Activated naive CD8-positive, alpha-beta T cell treated with anti-CD3 and anti-CD28 coated beads, Interleukin-2, amount 50 U/mL, for 24 hours (primary cell): ENCODE results near the gene SNX32.

Source experiments
- ATAC-seq: fragments of 150-1000 bp; cut with Tn5 transposase; one replicate; pipeline ENCODE4 v1.10.0; 2021
- DNase-seq: peaks from one replicate; pipeline ENCODE4 v3.0.0; 2021
- H3K27ac Mint-ChIP-seq: one replicate; pipeline ENCODE4 v1.8.0; 2021; ENCODE audit warnings: mild to moderate bottlenecking, mixed read lengths
- H3K27me3 Mint-ChIP-seq: one replicate; pipeline ENCODE4 v1.8.0; 2021; ENCODE audit warnings: mixed read lengths
- H3K36me3 Mint-ChIP-seq: one replicate; pipeline ENCODE4 v1.8.0; 2021; ENCODE audit warnings: low read depth, mixed read lengths
- H3K4me1 Mint-ChIP-seq: one replicate; pipeline ENCODE4 v1.8.0; 2021; ENCODE audit warnings: mixed read lengths
- H3K4me3 Mint-ChIP-seq: one replicate; pipeline ENCODE4 v1.8.0; 2021; ENCODE audit warnings: mild to moderate bottlenecking, moderate library complexity, mixed read lengths
- H3K9me3 Mint-ChIP-seq: one replicate; pipeline ENCODE4 v1.8.0; 2021; ENCODE audit warnings: mixed read lengths

The SNX32 gene

GRCh38 chr11:65870706-65871681 is 37.2 kb downstream of the SNX32 start:
- H3K27me3 Mint-ChIP-seq: no peaks in the 10 kb centered on the region
- no peaks in the 10 kb centered on the region for H3K9me3 Mint-ChIP-seq
- DNase-seq: no peak
- peaks cover 27% of the 10 kb centered on the region for H3K4me1 Mint-ChIP-seq
- ATAC-seq: no peak
- no peak overlapping the region for H3K27ac Mint-ChIP-seq
- no peak overlapping the region for H3K4me3 Mint-ChIP-seq
- H3K36me3 Mint-ChIP-seq: peaks cover 6% of the 10 kb centered on the region

- peaks cover 31% of the 10 kb centered on the region for H3K4me1 Mint-ChIP-seq
- H3K36me3 Mint-ChIP-seq: peaks cover 2% of the 10 kb centered on the region
- H3K27ac Mint-ChIP-seq: no peak overlapping the region
Measured at GRCh38 chr11:65871811-65872548, 38.2 kb downstream of the SNX32 start.

GRCh38 chr11:65872586-65873317 is 39.0 kb downstream of the SNX32 start, which contains the start of gene EFEMP2:
Gene EFEMP2, minus strand, starts transcription at chr11:65872800. Its CDS starts 446 bp downstream, at chr11:65872354.
- ATAC-seq (no peak), DNase-seq (no peak)
- peak within 1 kb of the TSS; percentile 86 for H3K27ac Mint-ChIP-seq
- peaks cover 39% of the 10 kb centered on the region for H3K4me1 Mint-ChIP-seq
- no peaks in the 10 kb centered on the region for H3K27me3 Mint-ChIP-seq
- H3K9me3 Mint-ChIP-seq: no peaks in the 10 kb centered on the region
- peak within 1 kb of the TSS; percentile 87 for H3K4me3 Mint-ChIP-seq
- H3K36me3 Mint-ChIP-seq: no peaks in the 10 kb centered on the region

More at GRCh38 chr11:65871811-65872548, 38.2 kb downstream of the SNX32 start:
- Mint-ChIP-seq H3K4me3 (no peak overlapping the region), H3K27me3 (no peaks in the 10 kb centered on the region), H3K9me3 (no peaks in the 10 kb centered on the region)
- ATAC-seq: no peak
- DNase-seq: no peak

GRCh38 chr11:65873318-65874156 is 39.8 kb downstream of the SNX32 start:
- peaks cover 44% of the 10 kb centered on the region for H3K4me1 Mint-ChIP-seq
- no peaks in the 10 kb centered on the region for H3K27me3 Mint-ChIP-seq
- no peaks in the 10 kb centered on the region for H3K9me3 Mint-ChIP-seq
- DNase-seq (peak; percentile 98), ATAC-seq (peak; percentile 83)
- H3K27ac Mint-ChIP-seq: peak overlapping the region; percentile 86
- H3K4me3 Mint-ChIP-seq: peak overlapping the region; percentile 87
- no peaks in the 10 kb centered on the region for H3K36me3 Mint-ChIP-seq

- Mint-ChIP-seq H3K27ac (peak within 1 kb of the TSS; percentile 81), H3K36me3 (peaks cover 11% of the 10 kb centered on the region), H3K4me3 (peak within 1 kb of the TSS; percentile 77), H3K27me3 (no peaks in the 10 kb centered on the region), H3K9me3 (no peaks in the 10 kb centered on the region), H3K4me1 (peaks cover 58% of the 10 kb centered on the region)
- peak; percentile 71 for ATAC-seq
- peak; percentile 67 for DNase-seq
Measured at GRCh38 chr11:65879617-65880016, 45.9 kb downstream of the SNX32 start, which contains the start of gene CTSW. Gene CTSW, plus strand, starts transcription at chr11:65879837. Its CDS starts 18 bp downstream, at chr11:65879855.

GRCh38 chr11:65880027-65880426 is 46.3 kb downstream of the SNX32 start:
- peaks cover 13% of the 10 kb centered on the region for H3K36me3 Mint-ChIP-seq
- H3K4me1 Mint-ChIP-seq: peaks cover 62% of the 10 kb centered on the region
- no peaks in the 10 kb centered on the region for H3K9me3 Mint-ChIP-seq
- DNase-seq: no peak
- peak overlapping the region; percentile 77 for H3K4me3 Mint-ChIP-seq
- H3K27ac Mint-ChIP-seq: peak overlapping the region; percentile 81
- ATAC-seq: no peak
- no peaks in the 10 kb centered on the region for H3K27me3 Mint-ChIP-seq

GRCh38 chr11:65880844-65881421 is 47.2 kb downstream of the SNX32 start:
- H3K4me3 Mint-ChIP-seq: peak overlapping the region; percentile 77
- no peak for DNase-seq
- no peaks in the 10 kb centered on the region for H3K27me3 Mint-ChIP-seq
- peak overlapping the region; percentile 81 for H3K27ac Mint-ChIP-seq
- H3K4me1 Mint-ChIP-seq: peaks cover 66% of the 10 kb centered on the region
- peak; percentile 27 for ATAC-seq
- H3K9me3 Mint-ChIP-seq: no peaks in the 10 kb centered on the region
- peaks cover 18% of the 10 kb centered on the region for H3K36me3 Mint-ChIP-seq

DNA sequence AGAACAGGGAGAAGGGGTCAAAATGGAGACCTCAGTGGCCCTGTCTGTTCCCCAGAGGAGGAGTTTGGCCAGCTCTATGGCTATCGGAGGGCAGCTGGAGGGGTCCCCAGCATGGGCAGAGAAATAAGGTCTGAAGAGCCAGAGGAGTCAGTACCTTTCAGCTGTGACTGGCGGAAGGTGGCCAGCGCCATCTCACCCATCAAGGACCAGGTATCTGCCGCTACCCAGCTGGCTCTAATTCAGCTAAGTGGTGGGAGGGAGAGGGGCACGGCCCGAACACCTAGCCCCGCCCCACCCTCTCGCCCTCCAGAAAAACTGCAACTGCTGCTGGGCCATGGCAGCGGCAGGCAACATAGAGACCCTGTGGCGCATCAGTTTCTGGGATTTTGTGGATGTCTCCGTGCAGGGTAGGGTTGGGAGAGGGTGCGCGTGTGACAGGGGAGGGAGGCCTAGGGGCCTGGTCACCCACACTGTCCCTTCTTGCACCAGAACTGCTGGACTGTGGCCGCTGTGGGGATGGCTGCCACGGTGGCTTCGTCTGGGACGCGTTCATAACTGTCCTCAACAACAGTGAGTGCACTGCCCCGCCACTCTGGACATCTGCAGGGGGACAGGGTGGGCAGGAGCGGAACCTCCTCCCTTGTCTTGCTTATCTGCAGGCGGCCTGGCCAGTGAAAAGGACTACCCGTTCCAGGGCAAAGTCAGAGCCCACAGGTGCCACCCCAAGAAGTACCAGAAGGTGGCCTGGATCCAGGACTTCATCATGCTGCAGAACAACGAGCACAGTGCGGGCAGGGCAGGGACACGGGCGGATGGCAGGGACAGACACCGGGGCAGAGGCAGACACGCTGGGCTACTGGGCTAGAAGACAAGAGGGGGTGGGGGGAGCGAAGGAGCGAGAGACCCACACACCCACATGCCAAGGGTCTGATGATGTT is 48.6 kb downstream of the SNX32 start:
- H3K27ac Mint-ChIP-seq: no peak overlapping the region
- ATAC-seq: no peak

DNA sequence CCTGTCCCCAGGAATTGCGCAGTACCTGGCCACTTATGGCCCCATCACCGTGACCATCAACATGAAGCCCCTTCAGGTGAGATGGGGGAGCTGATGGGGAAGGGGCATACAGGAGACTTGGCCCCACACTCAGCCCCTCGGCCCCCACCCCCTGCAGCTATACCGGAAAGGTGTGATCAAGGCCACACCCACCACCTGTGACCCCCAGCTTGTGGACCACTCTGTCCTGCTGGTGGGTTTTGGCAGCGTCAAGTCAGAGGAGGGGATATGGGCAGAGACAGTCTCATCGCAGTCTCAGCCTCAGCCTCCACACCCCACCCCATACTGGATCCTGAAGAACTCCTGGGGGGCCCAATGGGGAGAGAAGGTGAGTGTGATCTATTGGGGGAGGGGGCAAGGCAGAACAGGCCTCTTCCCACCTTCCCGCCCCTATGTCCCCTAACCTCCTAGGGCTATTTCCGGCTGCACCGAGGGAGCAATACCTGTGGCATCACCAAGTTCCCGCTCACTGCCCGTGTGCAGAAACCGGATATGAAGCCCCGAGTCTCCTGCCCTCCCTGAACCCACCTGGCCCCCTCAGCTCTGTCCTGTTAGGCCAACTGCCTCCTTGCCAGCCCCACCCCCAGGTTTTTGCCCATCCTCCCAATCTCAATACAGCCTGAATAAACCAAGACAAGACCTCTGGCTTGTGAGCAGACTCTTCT is 49.4 kb downstream of the SNX32 start:
- Mint-ChIP-seq H3K4me3 (no peak overlapping the region), H3K27me3 (no peaks in the 10 kb centered on the region), H3K27ac (no peak overlapping the region), H3K36me3 (peaks cover 28% of the 10 kb centered on the region), H3K9me3 (no peaks in the 10 kb centered on the region), H3K4me1 (peaks cover 70% of the 10 kb centered on the region)
- ATAC-seq (no peak), DNase-seq (no peak)

More for the DNA sequence above, 48.6 kb downstream of the SNX32 start:
- Mint-ChIP-seq H3K4me1 (peaks cover 71% of the 10 kb centered on the region), H3K9me3 (no peaks in the 10 kb centered on the region), H3K27me3 (no peaks in the 10 kb centered on the region), H3K4me3 (no peak overlapping the region), H3K36me3 (peaks cover 26% of the 10 kb centered on the region)
- no peak for DNase-seq

DNA sequence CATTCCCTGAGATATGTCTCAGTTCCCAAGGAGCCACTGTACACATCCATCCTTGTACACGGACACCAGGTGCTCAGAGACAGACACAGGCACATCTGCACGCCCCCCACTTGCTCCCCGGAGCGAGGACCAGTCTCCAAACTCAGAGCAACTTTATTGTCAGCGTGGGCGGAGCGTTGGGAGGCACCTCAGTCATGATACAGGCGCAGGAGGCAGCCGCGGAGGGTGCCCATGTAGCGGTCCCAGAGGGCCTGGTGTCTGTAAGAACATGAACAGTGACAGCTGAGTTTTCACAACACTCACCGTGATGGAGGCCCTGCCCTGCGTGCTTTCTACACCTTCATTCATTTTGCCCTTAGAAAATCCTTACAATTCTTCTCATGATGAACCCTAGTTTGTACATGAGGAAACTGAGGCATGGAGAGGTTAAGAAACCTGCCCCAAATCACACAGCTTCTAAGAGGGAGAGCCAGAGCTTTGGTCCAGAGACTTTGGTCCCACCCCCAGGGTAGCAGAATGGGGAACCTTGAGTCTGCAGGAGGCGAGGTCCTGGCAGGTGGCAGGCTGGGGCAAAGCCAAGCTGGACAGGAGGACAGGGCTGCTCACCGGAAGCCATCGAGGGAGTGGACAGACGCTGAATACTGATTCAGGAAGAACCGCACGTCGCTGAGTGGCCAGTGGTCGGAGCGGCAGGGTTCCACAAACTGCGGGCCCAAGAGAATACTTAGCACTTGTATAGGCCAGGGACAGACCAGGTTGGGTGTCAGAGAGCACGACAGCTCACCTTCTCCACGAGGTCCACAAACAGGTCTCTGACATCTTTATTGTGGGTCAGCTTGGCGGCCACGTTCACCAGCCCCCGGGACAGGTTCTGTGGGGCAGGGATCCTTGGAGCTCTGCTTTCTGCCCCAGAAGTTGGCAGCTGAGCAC is 50.3 kb downstream of the SNX32 start:
- Mint-ChIP-seq H3K4me3 (no peak overlapping the region), H3K27ac (peak overlapping the region; percentile 64), H3K9me3 (no peaks in the 10 kb centered on the region), H3K36me3 (peaks cover 28% of the 10 kb centered on the region), H3K27me3 (no peaks in the 10 kb centered on the region), H3K4me1 (peaks cover 70% of the 10 kb centered on the region)
- DNase-seq: no peak
- ATAC-seq: no peak

GRCh38 chr11:65884716-65885092 is 50.9 kb downstream of the SNX32 start:
- ATAC-seq: peak; percentile 47
- Mint-ChIP-seq H3K4me1 (peaks cover 70% of the 10 kb centered on the region), H3K36me3 (peaks cover 28% of the 10 kb centered on the region), H3K4me3 (no peak overlapping the region), H3K27ac (peak overlapping the region; percentile 64), H3K9me3 (no peaks in the 10 kb centered on the region), H3K27me3 (no peaks in the 10 kb centered on the region)
- DNase-seq: peak; percentile 86
